GM18519 (cell line): ENCODE data around the gene GRID2.
A peak's percentile ranks its signal among the peaks of the same experiment; 100 is the strongest.
"Not testable (repeated sequence)": the region's sequence is repeated elsewhere in the genome, so short reads cannot be mapped to it uniquely, and the experiment has no call there.

Experiments
- ATAC-seq: cut with Tn5 transposase; IDR thresholded peaks from one replicate; pipeline ENCODE4 v1.9.1; 2021; ENCODE audit warnings: mild to moderate bottlenecking, moderate library complexity; ENCODE audit not compliant: unreplicated experiment, low FRiP score

The GRID2 gene

GRCh38 chr4:92305148-92305877 is 1.5 kb downstream of the GRID2 start:
- ATAC-seq = no peak

GRCh38 chr4:92305878-92306520 is 2.2 kb downstream of the GRID2 start:
- ATAC-seq = no peak

- ATAC-seq = no peak
Observed at GRCh38 chr4:92307181-92307580, 3.4 kb downstream of the GRID2 start.

GRCh38 chr4:92307866-92308265 is 4.1 kb downstream of the GRID2 start:
- no peak for ATAC-seq

GRCh38 chr4:92317047-92317446 is 13.3 kb downstream of the GRID2 start:
- no peak for ATAC-seq

- ATAC-seq = no peak
Observed at GRCh38 chr4:92328095-92328494, 24.3 kb downstream of the GRID2 start.

GRCh38 chr4:92333016-92333415 is 29.2 kb downstream of the GRID2 start:
- no peak for ATAC-seq

- ATAC-seq = no peak
Observed at GRCh38 chr4:92334716-92335350, 31.1 kb downstream of the GRID2 start.

- ATAC-seq = no peak
Observed at GRCh38 chr4:92339676-92340075, 35.9 kb downstream of the GRID2 start.

- no peak for ATAC-seq
Observed at GRCh38 chr4:92344216-92344615, 40.5 kb downstream of the GRID2 start.

- ATAC-seq = no peak
Observed at GRCh38 chr4:92346289-92346688, 42.5 kb downstream of the GRID2 start.

- no peak for ATAC-seq
Observed at GRCh38 chr4:92357966-92358365, 54.2 kb downstream of the GRID2 start.

- ATAC-seq = no peak
Observed at GRCh38 chr4:92359491-92359890, 55.7 kb downstream of the GRID2 start.

GRCh38 chr4:92362028-92362427 is 58.3 kb downstream of the GRID2 start:
- no peak for ATAC-seq

GRCh38 chr4:92368653-92369052 is 64.9 kb downstream of the GRID2 start:
- no peak for ATAC-seq

GRCh38 chr4:92381616-92382015 is 77.8 kb downstream of the GRID2 start:
- no peak for ATAC-seq

GRCh38 chr4:92382128-92382527 is 78.4 kb downstream of the GRID2 start:
- ATAC-seq = no peak

GRCh38 chr4:92387459-92388069 is 83.8 kb downstream of the GRID2 start:
- ATAC-seq = peak; percentile 65

- ATAC-seq = no peak
Observed at GRCh38 chr4:92399032-92399431, 95.3 kb downstream of the GRID2 start.

GRCh38 chr4:92403525-92403924 is 99.8 kb downstream of the GRID2 start:
- not testable (repeated sequence) for ATAC-seq

- no peak for ATAC-seq
Observed at GRCh38 chr4:92406488-92406887, 102.7 kb downstream of the GRID2 start.
